A549 (cell line): ENCODE data around the gene TTC27.

Source experiments
- CEBPB ChIP-seq, 2 experiments: fragments of >200 bp in 1 of 2; sonication (Bioruptor Twin) in 1 of 2; formaldehyde crosslinking in 1 of 2; IDR thresholded peaks; 2 replicates each; pipeline ENCODE4 v1.6.1; 2012 to 2016
- FOXS1 ChIP-seq: fragments of 250-450 bp; sonication (Bioruptor Pico); IDR thresholded peaks from 2 replicates; pipeline ENCODE4 v1.5.0; 2020; ENCODE audit warnings: mild to moderate bottlenecking, moderate library complexity
- HDAC2 ChIP-seq: fragments of 200-600 bp; sonication (generic); IDR thresholded peaks from 2 replicates; pipeline ENCODE4 v1.6.1; 2016
- HOXA7 ChIP-seq: fragments of 250-450 bp; sonication (Bioruptor Pico); IDR thresholded peaks from 2 replicates; pipeline ENCODE4 v1.5.0; 2020; ENCODE audit warnings: mild to moderate bottlenecking, moderate library complexity
- JUN ChIP-seq, 2 experiments: fragments of >200 bp; sonication (Bioruptor Twin); formaldehyde crosslinking; IDR thresholded peaks; 2 replicates in 1 of 2; 3 replicates in 1 of 2; pipeline ENCODE4 v1.6.1; 2016 to 2017
- POLR2A ChIP-seq: IDR thresholded peaks from 2 replicates; pipeline ENCODE4 v1.6.1; 2012; ENCODE audit warnings: mild to moderate bottlenecking, low read length
- SMC3 ChIP-seq: fragments of >200 bp; sonication (Bioruptor Twin); formaldehyde crosslinking; IDR thresholded peaks from 3 replicates; pipeline ENCODE4 v1.6.1; 2018; ENCODE audit warnings: inconsistent platforms
- TF ChIP-seq, protein P1 (sequence below): fragments of >200 bp; sonication (Bioruptor Twin); formaldehyde crosslinking; IDR thresholded peaks from 3 replicates; pipeline ENCODE4 v1.5.1; 2016

DNA sequence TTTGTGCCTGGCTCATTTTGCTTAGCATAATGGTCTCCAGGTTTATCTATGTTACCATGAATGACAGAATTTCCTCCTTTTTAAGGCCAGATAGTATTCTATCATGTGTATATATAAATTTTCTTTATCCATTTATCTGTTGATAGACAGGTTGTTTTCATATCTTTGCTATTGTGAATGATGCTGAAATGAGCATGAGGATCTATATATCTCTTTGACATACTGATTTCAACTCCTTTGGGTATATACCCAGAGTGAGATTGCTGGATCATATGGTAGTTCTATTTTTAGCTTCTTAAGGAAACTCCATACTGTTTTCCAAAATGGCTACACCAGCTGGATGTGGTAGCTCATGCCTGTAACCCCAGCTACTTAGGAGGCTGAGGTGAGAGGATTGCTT, 232.5 kb downstream of the TTC27 start:
- TF ChIP-seq, protein P1, sequence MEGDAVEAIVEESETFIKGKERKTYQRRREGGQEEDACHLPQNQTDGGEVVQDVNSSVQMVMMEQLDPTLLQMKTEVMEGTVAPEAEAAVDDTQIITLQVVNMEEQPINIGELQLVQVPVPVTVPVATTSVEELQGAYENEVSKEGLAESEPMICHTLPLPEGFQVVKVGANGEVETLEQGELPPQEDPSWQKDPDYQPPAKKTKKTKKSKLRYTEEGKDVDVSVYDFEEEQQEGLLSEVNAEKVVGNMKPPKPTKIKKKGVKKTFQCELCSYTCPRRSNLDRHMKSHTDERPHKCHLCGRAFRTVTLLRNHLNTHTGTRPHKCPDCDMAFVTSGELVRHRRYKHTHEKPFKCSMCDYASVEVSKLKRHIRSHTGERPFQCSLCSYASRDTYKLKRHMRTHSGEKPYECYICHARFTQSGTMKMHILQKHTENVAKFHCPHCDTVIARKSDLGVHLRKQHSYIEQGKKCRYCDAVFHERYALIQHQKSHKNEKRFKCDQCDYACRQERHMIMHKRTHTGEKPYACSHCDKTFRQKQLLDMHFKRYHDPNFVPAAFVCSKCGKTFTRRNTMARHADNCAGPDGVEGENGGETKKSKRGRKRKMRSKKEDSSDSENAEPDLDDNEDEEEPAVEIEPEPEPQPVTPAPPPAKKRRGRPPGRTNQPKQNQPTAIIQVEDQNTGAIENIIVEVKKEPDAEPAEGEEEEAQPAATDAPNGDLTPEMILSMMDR, result no peak
- TF ChIP-seq POLR2A (no peak), FOXS1 (CRISPR knock-in tag) (no peak), JUN (IDR thresholded peaks at IDR 0.05) (no peak), SMC3 (no peak), CEBPB (IDR thresholded peaks at IDR 0.05) (no peak), HOXA7 (CRISPR knock-in tag) (no peak), HDAC2 (no peak)
